Loucy (cell line): ENCODE data around the gene TRPV6.

Experiments used
- H2AFZ ChIP-seq: fragments of 200-600 bp; sonication (generic); 2 replicates; pipeline ENCODE4 v1.6.0; 2016; ENCODE audit warnings: antibody characterized with exemption, mild to moderate bottlenecking, low read length, moderate library complexity
- H3F3A ChIP-seq: fragments of 200-600 bp; 2 replicates; pipeline ENCODE4 v1.6.0; 2016; ENCODE audit warnings: antibody characterized with exemption, low read depth, mild to moderate bottlenecking
- H3K27me3 ChIP-seq: fragments of 200-600 bp; sonication (generic); 2 replicates; pipeline ENCODE4 v1.6.1; 2014; ENCODE audit warnings: low read length, mild to moderate bottlenecking; ENCODE audit not compliant: insufficient read depth, poor library complexity, severe bottlenecking
- H3K36me3 ChIP-seq: fragments of 200-600 bp; sonication (generic); 2 replicates; pipeline ENCODE4 v1.6.1; 2016; ENCODE audit warnings: low read length; ENCODE audit not compliant: insufficient read depth
- H3K4me1 ChIP-seq: fragments of 200-600 bp; sonication (generic); 2 replicates; pipeline ENCODE4 v1.5.1; 2014; ENCODE audit warnings: low read length, mild to moderate bottlenecking; ENCODE audit not compliant: insufficient read depth, poor library complexity, severe bottlenecking
- H3K4me2 ChIP-seq: fragments of 200-600 bp; sonication (generic); 2 replicates; pipeline ENCODE4 v1.6.0; 2014; ENCODE audit warnings: antibody characterized with exemption, low read length, low read depth, mild to moderate bottlenecking; ENCODE audit not compliant: poor library complexity, severe bottlenecking
- H3K4me3 ChIP-seq: fragments of 200-600 bp; sonication (generic); 2 replicates; pipeline ENCODE4 v1.5.1; 2014; ENCODE audit warnings: low read length, mild to moderate bottlenecking, mixed read lengths; ENCODE audit not compliant: poor library complexity, severe bottlenecking
- H3K79me2 ChIP-seq: fragments of 200-600 bp; sonication (generic); 2 replicates; pipeline ENCODE4 v1.6.1; 2014; ENCODE audit warnings: low read length; ENCODE audit not compliant: insufficient read depth
- H3K9ac ChIP-seq: fragments of 200-600 bp; sonication (generic); 2 replicates; pipeline ENCODE4 v1.6.0; 2014; ENCODE audit warnings: mild to moderate bottlenecking, low read depth, low read length, moderate library complexity; ENCODE audit not compliant: poor library complexity, severe bottlenecking
- H3K9me2 ChIP-seq: fragments of 200-600 bp; sonication (generic); replicated peaks from 2 replicates; pipeline ENCODE4 v1.6.1; 2016; ENCODE audit warnings: low read depth, low read length, mixed read lengths
- H3K9me3 ChIP-seq: fragments of 200-600 bp; sonication (generic); 2 replicates; pipeline ENCODE4 v1.6.1; 2014; ENCODE audit warnings: mild to moderate bottlenecking, antibody characterized with exemption, low read length, low read depth; ENCODE audit not compliant: insufficient read depth
- H4K20me1 ChIP-seq: fragments of 200-600 bp; sonication (generic); 2 replicates; pipeline ENCODE4 v1.6.0; 2014; ENCODE audit warnings: antibody characterized with exemption, low read length, mild to moderate bottlenecking; ENCODE audit not compliant: insufficient read depth, poor library complexity, severe bottlenecking
- EZH2phosphoT487 ChIP-seq: fragments of 200-600 bp; IDR thresholded peaks from 2 replicates; pipeline ENCODE4 v1.6.1; 2018; ENCODE audit warnings: antibody characterized with exemption, mild to moderate bottlenecking, moderate library complexity, borderline replicate concordance
- TF ChIP-seq, protein P1 (sequence below): fragments of 200-600 bp; sonication (generic); conservative IDR thresholded peaks from 2 replicates; pipeline ENCODE4 v1.5.1; 2014; ENCODE audit warnings: mild to moderate bottlenecking, antibody characterized with exemption, low read length

Gene TRPV6

DNA sequence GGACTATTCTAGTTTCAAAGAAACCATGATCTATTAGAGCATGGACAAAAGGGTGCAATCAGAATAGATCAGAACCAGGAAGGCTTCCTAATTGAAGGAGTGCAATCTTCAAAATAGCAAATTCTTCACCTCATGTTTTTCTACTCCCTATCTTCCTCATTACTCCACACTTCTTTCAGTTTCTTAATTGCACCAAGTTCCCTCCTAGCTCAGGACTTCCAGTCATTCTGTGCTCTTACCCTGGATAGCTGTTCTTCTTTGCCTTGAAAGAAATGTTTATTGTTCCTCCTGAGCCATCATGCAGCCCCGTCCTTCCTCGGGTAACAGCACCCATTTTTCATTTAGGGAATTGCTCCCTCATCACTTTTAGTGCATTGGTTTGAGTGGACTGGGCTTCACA, 24.9 kb upstream of the TRPV6 start:
- Histone ChIP-seq H4K20me1 (no peaks in the 10 kb centered on the region), H3K9me3 (no peaks in the 10 kb centered on the region), H3K4me1 (peaks cover 9% of the 10 kb centered on the region), H3K36me3 (no peaks in the 10 kb centered on the region), H3F3A (no peaks in the 10 kb centered on the region), H3K9ac (no peak overlapping the region), H3K4me2 (no peak overlapping the region), H2AFZ (no peak overlapping the region), H3K9me2 (no peaks in the 10 kb centered on the region), H3K4me3 (no peak overlapping the region), H3K79me2 (no peaks in the 10 kb centered on the region), H3K27me3 (no peaks in the 10 kb centered on the region)
- no peak for TF ChIP-seq EZH2phosphoT487
- TF ChIP-seq, protein P1, sequence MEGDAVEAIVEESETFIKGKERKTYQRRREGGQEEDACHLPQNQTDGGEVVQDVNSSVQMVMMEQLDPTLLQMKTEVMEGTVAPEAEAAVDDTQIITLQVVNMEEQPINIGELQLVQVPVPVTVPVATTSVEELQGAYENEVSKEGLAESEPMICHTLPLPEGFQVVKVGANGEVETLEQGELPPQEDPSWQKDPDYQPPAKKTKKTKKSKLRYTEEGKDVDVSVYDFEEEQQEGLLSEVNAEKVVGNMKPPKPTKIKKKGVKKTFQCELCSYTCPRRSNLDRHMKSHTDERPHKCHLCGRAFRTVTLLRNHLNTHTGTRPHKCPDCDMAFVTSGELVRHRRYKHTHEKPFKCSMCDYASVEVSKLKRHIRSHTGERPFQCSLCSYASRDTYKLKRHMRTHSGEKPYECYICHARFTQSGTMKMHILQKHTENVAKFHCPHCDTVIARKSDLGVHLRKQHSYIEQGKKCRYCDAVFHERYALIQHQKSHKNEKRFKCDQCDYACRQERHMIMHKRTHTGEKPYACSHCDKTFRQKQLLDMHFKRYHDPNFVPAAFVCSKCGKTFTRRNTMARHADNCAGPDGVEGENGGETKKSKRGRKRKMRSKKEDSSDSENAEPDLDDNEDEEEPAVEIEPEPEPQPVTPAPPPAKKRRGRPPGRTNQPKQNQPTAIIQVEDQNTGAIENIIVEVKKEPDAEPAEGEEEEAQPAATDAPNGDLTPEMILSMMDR = no peak

GRCh38 chr7:142910031-142910433, 24.5 kb upstream of the TRPV6 start:
- Histone ChIP-seq H3K27me3 (no peaks in the 10 kb centered on the region), H3K36me3 (no peaks in the 10 kb centered on the region), H3K79me2 (no peaks in the 10 kb centered on the region), H3K4me1 (peaks cover 9% of the 10 kb centered on the region), H3K9ac (no peak overlapping the region), H3K9me3 (0 out of 2 replicates have a peak, but pooled peaks cover 3% of the 10 kb centered on the region), H3K9me2 (no peaks in the 10 kb centered on the region), H3K4me2 (no peak overlapping the region), H4K20me1 (no peaks in the 10 kb centered on the region), H2AFZ (no peak overlapping the region), H3F3A (no peaks in the 10 kb centered on the region), H3K4me3 (no peak overlapping the region)
- no peak for TF ChIP-seq EZH2phosphoT487
- TF ChIP-seq, protein P1 = no peak

- H3K9me3 ChIP-seq = 0 out of 2 replicates have a peak, but pooled peaks cover 8% of the 10 kb centered on the region
- no peak overlapping the region for H3K9ac ChIP-seq
- no peak overlapping the region for H3K4me3 ChIP-seq
- H3K79me2 ChIP-seq = no peaks in the 10 kb centered on the region
- H2AFZ ChIP-seq = no peak overlapping the region
- H3K9me2 ChIP-seq = no peaks in the 10 kb centered on the region
- H3K4me1 ChIP-seq = peaks cover 5% of the 10 kb centered on the region
- no peaks in the 10 kb centered on the region for H3K36me3 ChIP-seq
- TF ChIP-seq, protein P1 = peak; percentile 72
- TF ChIP-seq EZH2phosphoT487 = no peak
- no peaks in the 10 kb centered on the region for H3K27me3 ChIP-seq
- no peak overlapping the region for H3K4me2 ChIP-seq
- no peaks in the 10 kb centered on the region for H3F3A ChIP-seq
- H4K20me1 ChIP-seq = no peaks in the 10 kb centered on the region
Observed at GRCh38 chr7:142908921-142909890, 23.7 kb upstream of the TRPV6 start.
